ENCODE data around the gene TTLL5.

The TTLL5 gene

DNA sequence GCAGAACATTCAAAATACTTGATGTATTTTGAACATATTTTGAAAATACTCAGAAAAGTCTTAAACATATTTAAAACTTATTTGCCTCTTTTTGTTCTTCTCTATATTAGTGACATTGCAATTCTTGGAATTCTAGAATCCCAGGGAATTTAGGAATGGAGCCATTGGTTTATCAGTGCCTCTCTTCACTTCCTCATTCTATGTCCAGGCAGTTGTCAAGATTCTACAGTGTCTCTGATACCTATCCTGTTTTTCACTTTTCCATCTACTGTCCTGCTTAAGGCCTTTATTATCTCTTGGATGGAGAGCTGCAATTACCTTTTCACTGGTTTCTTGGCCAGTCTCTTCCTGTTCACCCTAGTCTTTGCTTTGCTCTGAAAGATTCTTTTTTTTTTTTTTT lies 144.6 kb downstream of the TTLL5 start:
- no peak for DNase-seq

GRCh38 chr14:75806352-75806832 lies 145.3 kb downstream of the TTLL5 start:
- no peak for DNase-seq

DNA sequence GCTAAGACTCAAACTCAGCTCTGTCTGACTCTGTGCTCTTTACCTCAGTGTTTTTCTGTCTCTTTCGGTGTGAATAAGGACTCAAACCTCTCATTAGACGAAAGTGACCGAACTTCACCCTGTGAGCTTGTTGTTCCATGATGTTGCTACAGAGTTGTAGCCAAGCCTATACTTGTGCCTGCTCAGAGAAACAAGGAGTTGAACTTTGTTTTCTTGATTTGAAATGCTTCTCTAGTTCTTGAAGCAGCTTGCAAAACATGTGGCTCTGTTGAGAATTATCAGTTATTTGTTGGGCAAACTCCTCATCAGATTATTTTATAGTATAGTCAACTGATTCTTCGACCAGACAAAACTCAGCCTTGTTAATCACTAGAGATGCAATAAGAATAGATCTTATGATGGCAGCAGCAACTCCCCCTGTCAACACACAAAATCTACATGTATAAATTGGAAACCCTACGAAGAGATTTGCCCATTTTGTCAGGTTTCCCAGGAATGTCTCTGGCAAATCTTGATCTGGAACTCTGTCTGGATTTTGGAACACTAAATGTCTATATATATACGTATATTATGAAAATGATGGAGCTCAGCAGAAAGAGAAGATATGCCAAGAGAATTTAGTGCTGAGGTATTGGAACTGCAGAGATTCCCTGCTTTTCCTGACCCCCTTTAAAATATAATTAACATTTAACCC lies 146.8 kb downstream of the TTLL5 start:
- no peak for DNase-seq

DNA sequence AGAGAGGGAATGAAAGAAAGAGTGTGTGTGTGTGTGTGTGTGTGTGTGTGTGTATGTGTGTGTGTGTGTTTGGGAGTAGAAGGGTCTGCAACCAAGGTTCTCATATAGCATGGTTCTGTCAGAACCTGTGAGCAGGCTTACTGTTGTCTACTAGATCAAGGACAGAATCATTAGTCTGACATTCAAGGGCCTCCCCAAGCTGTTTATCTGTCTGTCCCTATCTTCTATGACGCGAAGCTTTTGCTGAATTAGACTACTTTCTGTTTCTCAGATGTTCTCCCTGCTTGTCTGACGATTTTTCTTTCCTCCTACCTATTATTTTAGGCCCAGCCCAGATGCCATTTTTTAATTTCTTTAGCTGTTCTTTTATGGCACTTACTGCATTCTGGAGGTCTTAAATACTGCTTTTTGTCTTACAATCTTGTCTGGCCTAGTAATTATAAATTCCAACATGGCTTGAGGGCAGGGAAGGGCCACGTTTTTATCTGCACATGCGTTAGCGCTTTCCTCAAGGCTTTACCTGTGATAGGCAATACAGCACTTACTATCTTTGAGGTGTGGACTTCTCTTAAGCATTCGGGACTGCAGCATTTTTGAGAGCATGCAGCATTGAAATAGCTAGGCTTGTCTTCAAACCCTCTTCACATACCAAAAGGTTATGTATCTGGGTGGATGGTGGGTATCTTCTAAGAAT lies 150.2 kb downstream of the TTLL5 start:
- no peak for DNase-seq

- no peak for DNase-seq
Observed at GRCh38 chr14:75811872-75812499, 150.9 kb downstream of the TTLL5 start.

DNA sequence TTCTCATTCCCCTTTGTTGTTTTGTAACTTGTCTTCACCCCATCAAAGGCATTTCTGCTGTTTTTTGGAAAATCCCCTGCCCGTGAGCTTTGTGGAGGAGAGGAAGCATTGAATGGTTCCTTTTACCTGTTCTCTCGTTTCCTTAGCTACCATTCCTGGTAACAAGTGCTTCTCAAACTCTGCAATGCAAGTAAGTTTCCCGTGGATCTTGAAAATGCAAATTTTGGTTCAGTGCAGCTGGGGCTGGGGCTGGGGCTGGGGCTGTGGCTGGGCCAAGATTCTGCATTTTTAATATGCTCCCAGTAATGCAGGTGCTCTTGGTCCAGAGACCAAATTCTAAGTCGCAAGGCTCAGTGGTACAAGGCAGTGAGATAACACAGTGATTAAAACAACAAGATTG lies 151.6 kb downstream of the TTLL5 start:
- DNase-seq = no peak

- DNase-seq = no peak
Observed at GRCh38 chr14:75820761-75821160, 159.7 kb downstream of the TTLL5 start.

DNA sequence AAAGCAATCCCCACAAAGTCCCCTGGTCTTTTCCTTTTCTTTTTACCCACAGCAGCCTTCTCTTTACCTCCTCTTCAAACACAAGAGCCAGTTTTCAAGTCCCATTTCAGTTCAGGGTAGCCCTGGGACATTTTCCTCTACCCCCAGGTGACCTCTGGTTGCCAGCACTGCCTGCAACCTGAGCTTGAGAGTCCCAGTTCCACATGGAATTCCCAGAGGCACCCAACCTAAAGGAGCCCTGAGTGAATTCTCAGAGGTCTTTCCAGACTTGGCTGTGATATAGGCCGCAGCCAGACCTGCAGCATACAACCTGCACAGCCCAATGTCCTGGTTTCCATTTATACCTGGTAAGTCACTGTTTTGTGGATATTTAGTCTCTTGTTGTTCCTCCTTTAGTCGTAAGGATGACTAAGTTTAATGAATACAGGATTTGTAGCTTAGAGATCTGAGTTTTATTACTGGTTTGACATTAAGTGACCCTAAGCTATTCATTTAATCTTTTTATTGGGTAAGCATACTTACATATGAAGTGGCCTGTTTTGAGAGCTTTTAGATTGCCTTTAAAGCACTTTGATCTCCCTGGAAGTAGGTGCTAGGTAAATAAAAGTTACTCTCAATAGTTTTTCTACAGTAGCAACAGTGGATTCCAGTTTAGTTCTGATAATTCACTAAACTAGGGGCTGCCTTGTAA lies 160.9 kb downstream of the TTLL5 start:
- no peak for DNase-seq

DNA sequence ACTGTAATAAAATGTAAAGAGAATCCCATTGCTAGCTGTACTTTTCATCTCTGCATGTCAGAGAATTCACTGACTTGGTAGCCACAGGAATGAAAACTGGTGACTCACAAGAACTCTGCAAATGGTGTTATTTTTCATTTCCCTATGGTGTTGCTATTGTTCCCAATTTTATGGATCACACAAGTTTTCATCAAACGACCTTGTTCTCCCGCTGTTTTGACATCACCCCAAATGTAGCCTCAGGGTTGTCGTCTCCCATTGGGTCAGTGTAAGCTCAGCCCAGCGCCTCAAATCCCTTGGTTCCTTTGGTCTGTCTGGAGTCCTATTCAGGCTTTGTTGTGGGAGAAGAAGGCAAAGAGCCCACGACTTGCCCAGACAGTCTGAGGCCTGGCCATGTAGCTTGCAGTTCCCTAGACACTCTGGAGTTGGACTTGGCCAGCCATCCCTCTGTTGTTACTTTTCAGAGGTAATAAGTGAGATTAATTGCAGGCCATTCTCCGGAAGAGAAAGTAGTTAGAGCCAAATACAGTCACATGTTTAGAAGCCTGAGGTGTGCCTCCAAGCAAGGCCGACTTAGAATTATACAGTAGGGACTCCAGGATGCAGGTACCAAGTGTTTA lies 161.6 kb downstream of the TTLL5 start:
- DNase-seq = no peak

GRCh38 chr14:75823334-75823733 lies 162.3 kb downstream of the TTLL5 start:
- DNase-seq = no peak

GRCh38 chr14:75824318-75824717 lies 163.3 kb downstream of the TTLL5 start:
- DNase-seq = no peak

DNA sequence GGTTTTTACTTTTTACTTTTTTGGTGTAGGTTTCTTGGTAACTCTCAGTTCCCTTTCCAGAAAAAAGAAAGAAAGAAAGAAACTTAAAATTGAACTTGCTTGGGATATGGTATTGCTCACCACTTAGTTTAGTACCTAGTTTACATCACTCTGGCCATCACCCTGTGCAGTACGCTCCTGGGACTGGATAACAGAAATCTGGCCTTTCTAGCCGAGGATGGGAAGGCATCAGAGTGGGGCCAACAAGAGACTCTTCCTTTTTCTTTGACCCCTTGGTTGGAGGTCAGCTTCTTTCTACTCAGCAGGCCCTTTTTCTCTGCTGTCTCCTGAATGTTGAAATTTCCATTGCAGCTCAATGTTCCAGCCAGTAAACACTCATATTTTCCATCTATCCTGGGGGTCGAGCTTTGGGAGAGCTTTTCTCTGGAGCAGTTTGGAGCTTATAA lies 164.1 kb downstream of the TTLL5 start:
- DNase-seq = no peak

- DNase-seq = no peak
Observed at GRCh38 chr14:75826599-75826998, 165.6 kb downstream of the TTLL5 start.

DNA sequence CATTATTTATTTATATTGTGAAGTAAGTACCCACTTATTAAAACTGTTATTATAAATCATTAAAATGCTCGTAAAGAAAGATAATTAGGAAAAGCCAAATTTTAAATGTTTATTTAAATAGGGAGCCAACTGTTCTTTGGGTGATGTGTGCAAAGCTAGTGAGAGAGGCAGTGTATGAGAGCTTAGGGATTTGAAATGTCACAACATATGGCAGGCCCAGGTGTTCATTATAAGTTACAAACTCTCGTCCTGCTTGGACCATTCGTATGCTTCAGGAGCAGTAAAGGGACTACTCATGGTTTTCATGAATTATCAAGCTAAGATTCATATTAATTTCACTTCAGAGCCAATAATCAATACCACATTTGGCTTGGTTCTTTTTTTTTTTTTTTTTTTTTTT lies 166.3 kb downstream of the TTLL5 start:
- DNase-seq = no peak

- DNase-seq = no peak
Observed at GRCh38 chr14:75829316-75829715, 168.3 kb downstream of the TTLL5 start.

DNA sequence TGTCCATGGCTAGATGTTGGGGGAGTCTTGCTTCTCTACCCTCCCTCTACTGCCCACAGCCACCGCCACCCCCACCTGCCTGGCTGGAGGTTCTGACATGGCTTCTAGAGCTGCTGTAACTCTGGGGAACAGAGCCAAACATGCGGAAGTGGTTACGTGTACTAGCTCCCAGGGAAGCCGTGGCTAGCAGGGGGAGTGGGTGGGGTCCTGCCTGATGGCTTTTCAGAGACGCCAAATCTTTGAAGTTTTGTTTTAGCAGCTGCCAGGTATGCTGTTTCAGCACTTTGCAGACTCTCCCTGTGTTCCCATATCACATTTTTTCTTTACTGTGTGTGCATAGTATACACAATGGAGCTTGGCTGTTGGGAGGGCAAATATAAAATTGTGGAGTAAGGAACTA lies 170.4 kb downstream of the TTLL5 start:
- no peak for DNase-seq

- no peak for DNase-seq
Observed at GRCh38 chr14:75831952-75832351, 170.9 kb downstream of the TTLL5 start.

DNA sequence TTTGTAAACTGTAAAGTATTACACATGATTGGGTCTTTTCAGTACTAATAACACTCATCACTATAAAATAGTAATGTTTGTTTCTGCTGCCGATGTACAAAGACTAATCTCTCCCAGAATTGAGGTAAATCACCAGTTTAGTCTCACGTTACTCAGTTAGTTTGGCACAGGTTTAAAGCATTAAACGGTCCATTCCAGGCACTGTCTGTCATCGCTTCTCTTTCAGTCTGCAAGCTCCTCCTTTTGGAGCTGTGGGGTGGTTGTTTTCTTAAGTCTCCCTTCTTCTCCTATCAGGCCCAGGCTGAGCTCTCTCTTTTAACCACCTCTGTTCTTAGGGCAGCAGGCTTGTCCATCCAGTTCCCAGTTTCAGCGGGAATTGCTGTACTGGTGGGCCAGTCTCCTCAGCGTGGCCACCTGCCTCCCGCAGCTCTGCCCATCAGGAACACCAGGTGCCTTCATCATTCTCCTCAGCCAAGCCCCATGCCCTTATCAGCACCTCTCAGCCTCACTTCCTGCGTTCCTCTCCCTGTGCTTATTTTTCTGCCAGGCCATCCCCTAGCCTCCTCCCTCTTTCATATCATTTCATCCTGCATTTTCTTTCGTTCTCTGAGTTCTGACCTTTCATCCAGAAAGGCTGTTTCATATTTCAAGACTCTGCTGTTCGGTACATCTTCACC lies 171.7 kb downstream of the TTLL5 start:
- no peak for DNase-seq

DNA sequence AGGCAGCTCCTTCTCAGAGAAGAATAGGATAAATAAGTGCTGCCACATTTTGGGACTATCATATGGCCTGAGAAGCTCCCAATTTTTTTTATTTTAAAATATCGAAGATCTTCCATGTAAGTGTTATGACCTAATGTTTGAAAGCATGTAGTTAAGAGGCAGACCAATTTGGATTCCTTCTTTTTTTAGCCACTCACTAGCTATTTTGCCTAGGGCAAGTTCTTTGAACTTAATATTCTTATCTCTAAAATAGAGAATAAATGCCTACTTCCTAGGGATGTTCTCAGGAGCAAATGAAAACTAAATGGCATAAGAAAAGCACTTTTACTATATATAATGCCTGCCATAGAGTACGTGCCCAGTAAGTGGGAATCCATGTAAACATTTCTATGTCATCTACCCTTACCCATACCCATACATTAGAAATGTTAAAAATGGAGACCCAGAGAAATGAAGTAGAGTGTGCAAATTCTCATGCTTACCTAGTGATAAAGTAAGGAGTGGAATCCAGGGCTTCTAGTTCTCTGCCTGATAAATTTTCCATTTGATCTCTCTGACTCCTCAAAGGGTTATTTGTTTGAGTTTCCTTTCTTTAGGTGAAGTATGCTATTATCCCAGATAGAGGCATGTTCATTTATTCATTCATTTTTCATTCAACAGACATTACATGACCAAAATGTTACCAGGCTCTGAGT lies 172.4 kb downstream of the TTLL5 start:
- DNase-seq = no peak

DNA sequence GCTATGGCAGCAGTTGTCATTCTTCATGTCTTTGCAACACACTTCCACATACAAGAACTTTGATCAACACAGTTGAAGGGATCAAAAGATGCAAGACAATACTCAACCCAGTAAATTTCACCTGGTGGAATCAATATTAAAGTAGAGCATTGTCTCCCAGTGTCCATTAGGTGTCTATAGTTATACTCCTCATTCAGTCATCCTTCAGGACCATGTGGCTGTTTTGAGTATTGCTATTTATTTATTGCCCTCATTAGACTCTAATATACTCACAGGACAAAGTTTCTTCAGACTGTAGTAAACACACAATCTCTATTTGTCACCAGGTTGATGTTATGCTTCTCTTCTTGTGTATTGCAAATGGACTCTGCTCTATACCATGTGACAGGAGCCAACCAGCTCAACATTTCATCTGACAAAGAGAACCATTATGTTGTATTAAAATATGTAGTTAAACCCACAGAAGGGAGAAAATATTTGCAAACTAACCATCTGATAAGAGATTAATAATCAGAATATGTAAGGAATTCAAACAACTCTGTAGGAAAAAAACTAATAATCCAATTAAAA lies 174.2 kb downstream of the TTLL5 start:
- DNase-seq = no peak

GRCh38 chr14:75835737-75836136 lies 174.7 kb downstream of the TTLL5 start:
- no peak for DNase-seq

Data from activated CD4-positive, CD25-positive, alpha-beta regulatory T cell treated with anti-CD3 and anti-CD28 coated beads, Interleukin-2, amount 50 U/mL, for 72 hours (primary cell).